ENCODE data around the gene CDS2. TPM values are rescaled to one million over a fixed set of nuclear protein-coding genes. Genes with fewer than 3 reads are reported as not detected.
"Not testable (repeated sequence)": the region's sequence is repeated elsewhere in the genome, so short reads cannot be mapped to it uniquely, and the experiment has no call there.

CDS2 gene
- total RNA-seq, 2 donors from 2014 or later, result 62.0 to 67.2 TPM

DNA sequence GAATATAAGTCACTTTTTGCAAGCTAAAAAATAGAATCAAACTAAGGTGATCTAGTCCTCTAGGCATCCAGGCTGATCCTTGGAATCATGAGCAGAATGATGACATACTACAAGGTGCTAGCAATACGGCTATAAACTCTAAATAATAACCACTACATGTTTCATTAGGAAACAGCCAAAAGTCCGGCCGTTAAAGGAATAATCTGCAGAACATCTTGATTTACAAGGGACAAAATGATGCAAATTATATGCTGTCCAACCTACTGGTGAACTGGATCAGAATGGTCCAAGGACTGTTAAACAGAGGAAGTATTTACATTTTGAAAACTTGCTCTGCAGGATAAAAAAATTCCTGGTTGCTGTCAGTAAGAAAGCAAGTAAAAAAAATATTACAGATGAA lies 26.9 kb upstream of the CDS2 start:
- Mint-ChIP-seq H3K4me1 (ENCODE audit: low read depth) (peaks cover 14% of the 10 kb centered on the region), H3K36me3 (ENCODE audit: insufficient read depth in 2 of 2) (peaks cover 6 to 38% of the 10 kb centered on the region in 2 donors), H3K27ac (peak overlapping the region; percentile 27)
- H3K27me3 Mint-ChIP-seq (ENCODE audit: low read depth); H3K9me3 Mint-ChIP-seq; H3K4me3 Mint-ChIP-seq; ATAC-seq (replicated peaks in 1 of 2); DNase-seq: not testable (repeated sequence)

DNA sequence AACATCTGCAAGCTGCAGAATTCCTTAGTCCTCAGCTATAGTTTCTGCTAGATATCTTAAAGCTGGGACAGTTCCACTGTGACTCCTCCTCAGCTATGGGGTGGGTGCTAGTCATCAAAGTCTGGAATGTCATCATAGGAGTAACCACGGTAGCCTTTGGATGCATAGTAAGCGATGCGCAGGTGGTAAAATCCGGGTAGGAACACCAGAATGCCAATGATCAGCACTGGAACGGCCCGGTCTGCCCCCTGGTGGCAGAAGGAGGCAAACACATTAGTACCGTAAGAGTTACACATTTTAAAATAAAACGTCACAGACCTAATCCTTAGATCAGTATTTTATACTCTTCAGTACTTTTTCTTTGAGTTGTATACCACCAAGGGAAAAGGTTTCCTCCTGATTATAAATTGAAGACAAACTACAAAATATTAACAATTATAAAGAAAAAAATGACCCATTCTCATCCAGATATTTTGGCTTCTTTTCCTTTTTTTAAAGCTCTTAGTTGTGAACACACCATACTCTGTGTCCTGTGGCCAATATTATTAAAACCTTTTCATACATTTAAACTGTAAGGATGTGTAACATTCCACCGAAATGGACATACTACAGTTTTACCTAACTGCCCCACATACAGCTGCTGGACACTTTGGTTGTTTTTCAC lies 26.0 kb upstream of the CDS2 start:
- peak overlapping the region; percentile 93 for H3K27ac Mint-ChIP-seq
- no peaks in the 10 kb centered on the region for H3K27me3 Mint-ChIP-seq (ENCODE audit: low read depth)
- ATAC-seq (replicated peaks in 1 of 2) (peak; percentile 64 to 68), DNase-seq (peak; percentile 68 to 77)
- peaks cover 6 to 36% of the 10 kb centered on the region in 2 donors for H3K36me3 Mint-ChIP-seq (ENCODE audit: insufficient read depth in 2 of 2)
- no peaks in the 10 kb centered on the region for H3K9me3 Mint-ChIP-seq
- H3K4me3 Mint-ChIP-seq, result no peak overlapping the region
- peaks cover 14% of the 10 kb centered on the region for H3K4me1 Mint-ChIP-seq (ENCODE audit: low read depth)

- Mint-ChIP-seq H3K4me3 (no peak overlapping the region), H3K36me3 (ENCODE audit: insufficient read depth in 2 of 2) (peaks cover 9 to 38% of the 10 kb centered on the region in 2 donors), H3K9me3 (no peaks in the 10 kb centered on the region), H3K27ac (no peak overlapping the region), H3K4me1 (ENCODE audit: low read depth) (peaks cover 14% of the 10 kb centered on the region), H3K27me3 (ENCODE audit: low read depth) (no peaks in the 10 kb centered on the region)
- no peak for DNase-seq
- no peak for ATAC-seq (replicated peaks in 1 of 2)
These were observed 22.3 kb upstream of the CDS2 start for GRCh38 chr20:5104479-5104878.

DNA sequence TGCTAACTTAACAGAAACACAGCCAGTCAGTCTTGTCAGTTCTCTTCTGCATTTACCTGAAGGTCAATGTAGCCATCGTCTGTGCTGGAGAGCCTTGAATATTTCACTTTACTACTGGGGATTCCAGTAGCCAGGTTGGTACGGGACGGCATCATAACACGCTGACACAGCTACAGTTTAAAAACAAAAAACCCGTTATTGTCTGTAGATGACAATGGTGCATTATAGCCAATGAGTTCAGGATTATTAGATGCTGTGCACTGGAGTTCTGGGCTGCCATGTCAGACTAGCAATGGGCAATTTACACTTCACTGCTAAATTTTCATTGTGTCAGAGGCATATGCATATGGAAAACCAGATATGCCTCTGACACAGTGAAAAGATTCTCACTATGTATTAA lies 17.5 kb upstream of the CDS2 start:
- H3K4me3 Mint-ChIP-seq, result no peak overlapping the region
- H3K27me3 Mint-ChIP-seq (ENCODE audit: low read depth), result no peaks in the 10 kb centered on the region
- H3K27ac Mint-ChIP-seq, result no peak overlapping the region

DNA sequence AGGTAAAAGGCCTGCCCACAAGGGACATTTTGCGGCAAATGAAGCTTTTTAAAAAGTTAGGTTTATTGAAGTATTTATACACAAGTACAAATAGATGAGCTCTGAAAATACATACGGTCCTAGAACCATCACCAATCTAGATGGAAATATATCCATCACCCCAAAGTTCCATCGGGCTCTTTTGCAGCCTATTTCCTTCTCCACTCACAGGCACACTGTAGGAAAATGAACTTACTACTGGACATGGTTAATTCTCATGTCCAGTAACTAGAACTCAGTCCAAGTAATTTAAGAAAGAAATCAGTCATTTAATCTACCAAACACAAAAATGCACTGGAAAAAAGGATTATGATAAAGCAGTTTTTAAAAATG lies 13.2 kb upstream of the CDS2 start:
- DNase-seq (no peak), ATAC-seq (replicated peaks in 1 of 2) (no peak)
- Mint-ChIP-seq H3K4me1 (ENCODE audit: low read depth) (peaks cover 63% of the 10 kb centered on the region), H3K27me3 (ENCODE audit: low read depth) (no peaks in the 10 kb centered on the region), H3K4me3 (peak overlapping the region; percentile 96 to 98), H3K27ac (peak overlapping the region; percentile 84), H3K36me3 (ENCODE audit: insufficient read depth in 2 of 2) (peaks cover 10 to 52% of the 10 kb centered on the region in 2 donors), H3K9me3 (no peaks in the 10 kb centered on the region)

More for the DNA sequence above, 17.5 kb upstream of the CDS2 start:
- Mint-ChIP-seq H3K9me3 (no peaks in the 10 kb centered on the region), H3K4me1 (ENCODE audit: low read depth) (peaks cover 22% of the 10 kb centered on the region), H3K36me3 (ENCODE audit: insufficient read depth in 2 of 2) (peaks cover 6 to 23% of the 10 kb centered on the region in 2 donors)
- ATAC-seq (replicated peaks in 1 of 2) (no peak), DNase-seq (no peak)

DNA sequence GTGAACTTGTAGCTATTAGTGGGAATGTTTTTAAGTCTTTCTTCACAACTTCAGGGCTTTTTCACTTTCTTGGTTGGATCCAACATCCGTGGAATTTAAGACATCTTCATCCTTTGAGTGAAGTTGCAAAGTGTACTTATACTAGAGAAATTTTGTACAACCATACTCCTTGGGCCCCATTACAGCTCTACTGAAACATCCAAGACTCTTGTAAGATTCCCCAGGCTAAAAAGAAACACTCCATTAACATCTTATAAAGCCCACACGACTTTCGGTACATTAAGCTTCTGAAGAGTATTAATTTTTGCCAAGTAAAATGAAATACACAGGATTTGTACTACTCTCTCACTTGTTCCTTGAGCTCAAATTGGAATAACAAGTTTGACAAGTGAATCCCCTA lies 12.4 kb upstream of the CDS2 start:
- Mint-ChIP-seq H3K27ac (peak overlapping the region; percentile 84), H3K27me3 (ENCODE audit: low read depth) (no peaks in the 10 kb centered on the region), H3K4me3 (peak overlapping the region; percentile 96 to 98), H3K9me3 (no peaks in the 10 kb centered on the region), H3K36me3 (ENCODE audit: insufficient read depth in 2 of 2) (peaks cover 10 to 51% of the 10 kb centered on the region in 2 donors), H3K4me1 (ENCODE audit: low read depth) (peaks cover 63% of the 10 kb centered on the region)
- no peak for ATAC-seq (replicated peaks in 1 of 2)
- DNase-seq, result no peak

GRCh38 chr20:5116875-5117274 lies 9.9 kb upstream of the CDS2 start:
- DNase-seq (no peak), ATAC-seq (replicated peaks in 1 of 2) (no peak)
- Mint-ChIP-seq H3K4me3 (peak overlapping the region; percentile 86 to 92), H3K9me3 (no peaks in the 10 kb centered on the region), H3K27ac (peak overlapping the region; percentile 94), H3K27me3 (ENCODE audit: low read depth) (no peaks in the 10 kb centered on the region), H3K36me3 (ENCODE audit: insufficient read depth in 2 of 2) (peaks cover 10 to 46% of the 10 kb centered on the region in 2 donors), H3K4me1 (ENCODE audit: low read depth) (peaks cover 80% of the 10 kb centered on the region)

- Mint-ChIP-seq H3K4me1 (ENCODE audit: low read depth) (peaks cover 79% of the 10 kb centered on the region), H3K4me3 (peak overlapping the region; percentile 86 to 92), H3K27me3 (ENCODE audit: low read depth) (no peaks in the 10 kb centered on the region), H3K27ac (peak overlapping the region; percentile 94), H3K9me3 (no peaks in the 10 kb centered on the region), H3K36me3 (ENCODE audit: insufficient read depth in 2 of 2) (peaks cover 10 to 44% of the 10 kb centered on the region in 2 donors)
- DNase-seq (peak in 1 of 2 donors; percentile 8), ATAC-seq (replicated peaks in 1 of 2) (no peak)
These were observed 8.3 kb upstream of the CDS2 start for GRCh38 chr20:5118220-5119142.

- Mint-ChIP-seq H3K4me1 (ENCODE audit: low read depth) (peaks cover 73% of the 10 kb centered on the region), H3K36me3 (ENCODE audit: insufficient read depth in 2 of 2) (peaks cover 10 to 41% of the 10 kb centered on the region in 2 donors), H3K27ac (peak overlapping the region; percentile 87), H3K9me3 (no peaks in the 10 kb centered on the region), H3K4me3 (peak overlapping the region; percentile 86 to 92), H3K27me3 (ENCODE audit: low read depth) (no peaks in the 10 kb centered on the region)
- no peak for DNase-seq
- no peak for ATAC-seq (replicated peaks in 1 of 2)
These were observed 7.7 kb upstream of the CDS2 start for GRCh38 chr20:5119143-5119434.

- Mint-ChIP-seq H3K4me3 (peak within 1 kb of the TSS; percentile 86 to 92), H3K27me3 (ENCODE audit: low read depth) (no peaks in the 10 kb centered on the region), H3K27ac (peak within 1 kb of the TSS; percentile 89), H3K36me3 (ENCODE audit: insufficient read depth in 2 of 2) (peaks cover 10 to 38% of the 10 kb centered on the region in 2 donors), H3K9me3 (no peaks in the 10 kb centered on the region), H3K4me1 (ENCODE audit: low read depth) (peaks cover 73% of the 10 kb centered on the region)
- DNase-seq (peak; percentile 98 to 99), ATAC-seq (replicated peaks in 1 of 2) (peak; percentile 89 to 91)
These were observed 7.2 kb upstream of the CDS2 start, which contains the start of gene PCNA for GRCh38 chr20:5119435-5120184. TSS of gene PCNA (minus strand) at chr20:5119958. CDS start at chr20:5119798, 160 bp downstream.

DNA sequence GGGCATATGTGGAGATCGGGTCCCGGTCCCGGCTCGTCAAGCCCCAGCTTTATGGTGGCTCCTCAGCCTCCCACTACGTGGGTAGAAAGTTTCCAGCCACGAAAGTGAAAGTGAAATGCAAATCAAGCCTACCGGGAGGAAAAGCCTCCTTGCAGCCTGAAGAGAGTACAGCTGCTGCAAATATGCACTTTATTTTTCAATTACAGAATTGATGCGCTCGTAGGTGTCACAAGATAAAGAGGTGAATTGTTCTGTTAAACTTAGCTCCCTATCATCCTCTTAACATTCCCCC lies 6.7 kb upstream of the CDS2 start:
- DNase-seq, result no peak
- H3K4me3 Mint-ChIP-seq, result peak overlapping the region; percentile 86 to 92
- no peak for ATAC-seq (replicated peaks in 1 of 2)
- no peaks in the 10 kb centered on the region for H3K9me3 Mint-ChIP-seq
- peak overlapping the region; percentile 89 for H3K27ac Mint-ChIP-seq
- no peaks in the 10 kb centered on the region for H3K27me3 Mint-ChIP-seq (ENCODE audit: low read depth)
- peaks cover 73% of the 10 kb centered on the region for H3K4me1 Mint-ChIP-seq (ENCODE audit: low read depth)
- peaks cover 10 to 34% of the 10 kb centered on the region in 2 donors for H3K36me3 Mint-ChIP-seq (ENCODE audit: insufficient read depth in 2 of 2)

- Mint-ChIP-seq H3K36me3 (ENCODE audit: insufficient read depth in 2 of 2) (peaks cover 5 to 16% of the 10 kb centered on the region in 2 donors), H3K4me3 (no peak overlapping the region), H3K9me3 (no peaks in the 10 kb centered on the region), H3K27me3 (ENCODE audit: low read depth) (no peaks in the 10 kb centered on the region), H3K27ac (peak overlapping the region; percentile 26), H3K4me1 (ENCODE audit: low read depth) (peaks cover 65% of the 10 kb centered on the region)
- ATAC-seq (replicated peaks in 1 of 2), result no peak
- DNase-seq, result no peak
These were observed 3.9 kb upstream of the CDS2 start for GRCh38 chr20:5122873-5123260.

Data from activated T-cell treated with anti-CD3 and anti-CD28 coated beads, Interleukin-2, amount 50 U/mL, for 72 hours (primary cell).